Measurements from ENCODE around the gene CCDC136. TPM values are rescaled to one million over a fixed set of nuclear protein-coding genes. Genes with fewer than 3 reads are reported as not detected.

Gene CCDC136
- total and polyA plus RNA-seq, 12 donors: 1.8 to 14.4 (median 8.0) TPM

DNA sequence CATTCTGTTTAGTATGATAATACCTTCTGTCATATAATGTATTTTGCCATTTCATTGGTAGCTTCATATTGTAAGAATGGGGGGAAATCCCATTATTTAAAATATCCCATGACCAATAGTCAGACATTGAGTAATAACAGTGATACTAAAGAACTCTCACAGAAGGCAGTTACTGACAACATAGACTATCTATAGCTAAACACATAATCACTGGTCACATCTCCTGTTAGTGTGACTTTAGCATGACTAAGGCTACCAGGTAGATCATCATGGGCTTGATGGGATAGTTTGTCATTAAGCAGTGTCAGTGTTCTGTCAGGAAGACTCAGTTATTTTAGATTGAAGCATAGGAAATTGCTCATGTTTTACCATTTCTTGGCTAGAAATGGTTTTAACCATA lies 32.5 kb upstream of the CCDC136 start:
- Histone ChIP-seq H3K9me3 (no peaks in the 10 kb centered on the region), H3K27ac (no peak overlapping the region), H3K4me3 (no peak overlapping the region), H3K4me1 (peaks cover 0 to 34% (median 14%) of the 10 kb centered on the region in 9 donors), H3K36me3 (peaks cover 0 to 98% (median 45%) of the 10 kb centered on the region in 9 donors), H3K27me3 (no peaks in the 10 kb centered on the region)
- TF ChIP-seq, protein P1, sequence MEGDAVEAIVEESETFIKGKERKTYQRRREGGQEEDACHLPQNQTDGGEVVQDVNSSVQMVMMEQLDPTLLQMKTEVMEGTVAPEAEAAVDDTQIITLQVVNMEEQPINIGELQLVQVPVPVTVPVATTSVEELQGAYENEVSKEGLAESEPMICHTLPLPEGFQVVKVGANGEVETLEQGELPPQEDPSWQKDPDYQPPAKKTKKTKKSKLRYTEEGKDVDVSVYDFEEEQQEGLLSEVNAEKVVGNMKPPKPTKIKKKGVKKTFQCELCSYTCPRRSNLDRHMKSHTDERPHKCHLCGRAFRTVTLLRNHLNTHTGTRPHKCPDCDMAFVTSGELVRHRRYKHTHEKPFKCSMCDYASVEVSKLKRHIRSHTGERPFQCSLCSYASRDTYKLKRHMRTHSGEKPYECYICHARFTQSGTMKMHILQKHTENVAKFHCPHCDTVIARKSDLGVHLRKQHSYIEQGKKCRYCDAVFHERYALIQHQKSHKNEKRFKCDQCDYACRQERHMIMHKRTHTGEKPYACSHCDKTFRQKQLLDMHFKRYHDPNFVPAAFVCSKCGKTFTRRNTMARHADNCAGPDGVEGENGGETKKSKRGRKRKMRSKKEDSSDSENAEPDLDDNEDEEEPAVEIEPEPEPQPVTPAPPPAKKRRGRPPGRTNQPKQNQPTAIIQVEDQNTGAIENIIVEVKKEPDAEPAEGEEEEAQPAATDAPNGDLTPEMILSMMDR (IDR thresholded peaks at IDR 0.05): no peak
- DNase-seq (no peak), ATAC-seq (no peak)
- intact Hi-C loops (cut with DNase I): loop anchor here in 1 of 10 donors (10.0 kb wide), 1 partner anchor 66 kb away; no protein-coding TSS in a partner anchor

DNA sequence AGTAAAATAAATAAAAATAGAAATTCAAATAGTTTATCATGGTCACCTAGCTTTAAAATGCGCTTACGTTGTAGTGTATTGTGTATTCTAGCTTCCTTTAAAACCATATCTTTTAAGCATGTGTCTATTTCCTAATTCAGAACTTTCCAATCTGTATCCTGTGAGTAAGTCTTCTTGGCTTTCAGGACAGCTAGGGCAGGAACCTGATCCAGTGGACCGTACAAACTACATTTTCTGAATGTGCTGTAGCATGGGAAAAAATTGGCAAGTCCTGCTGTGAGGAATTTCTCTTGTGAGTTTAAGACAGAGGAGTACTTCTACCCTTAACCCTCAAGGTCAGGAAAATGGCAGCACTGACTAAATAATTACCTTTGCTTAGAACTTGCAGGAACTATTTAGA lies 28.2 kb upstream of the CCDC136 start:
- Histone ChIP-seq H3K27me3 (no peaks in the 10 kb centered on the region), H3K4me1 (peaks cover 0 to 20% (median 14%) of the 10 kb centered on the region in 9 donors), H3K9me3 (no peaks in the 10 kb centered on the region), H3K4me3 (no peak overlapping the region), H3K27ac (no peak overlapping the region), H3K36me3 (peaks cover 0 to 100% (median 50%) of the 10 kb centered on the region in 9 donors)
- DNase-seq (no peak), ATAC-seq (no peak)
- TF ChIP-seq, protein P1 (IDR thresholded peaks at IDR 0.05): no peak
- WGBS, 2 donors: 75 to 77% methylated on average over 3 of the region's 3 CpGs
- intact Hi-C loops (cut with DNase I): no loop called here

DNA sequence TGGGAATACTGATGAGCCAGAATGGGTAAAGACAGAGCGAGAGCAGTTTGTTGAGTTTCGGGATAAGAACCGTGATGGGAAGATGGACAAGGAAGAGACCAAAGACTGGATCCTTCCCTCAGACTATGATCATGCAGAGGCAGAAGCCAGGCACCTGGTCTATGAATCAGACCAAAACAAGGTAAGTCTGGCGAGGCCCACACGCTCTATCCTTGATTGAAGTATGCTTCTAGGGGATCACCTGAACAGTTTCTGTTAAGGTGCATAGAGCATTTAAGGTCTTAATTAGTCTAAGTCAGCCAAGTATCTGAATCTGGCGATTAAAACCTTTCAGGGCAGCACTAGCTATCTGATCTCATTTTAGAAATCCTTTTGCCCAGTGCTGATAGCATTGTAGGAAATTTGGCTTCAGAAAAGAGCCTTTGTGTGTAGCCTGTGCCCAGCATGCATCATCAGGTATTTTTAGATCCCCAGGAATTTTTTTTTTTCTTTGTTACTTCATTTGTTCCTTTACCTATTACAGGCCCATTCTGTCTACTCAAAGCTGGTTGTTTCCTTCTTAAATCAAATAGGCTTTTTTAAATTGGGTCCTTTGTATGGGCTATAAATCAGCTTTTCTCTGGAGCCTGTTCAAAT lies 24.2 kb upstream of the CCDC136 start:
- H3K4me3 ChIP-seq: no peak overlapping the region
- peak overlapping the region in 6 of 10 donors; percentile 16 to 67 (median 61) for H3K27ac ChIP-seq
- H3K36me3 ChIP-seq: peaks cover 0 to 100% (median 48%) of the 10 kb centered on the region in 9 donors
- WGBS, 2 donors: 85 to 88% methylated on average over 6 of the region's 6 CpGs
- no peaks in the 10 kb centered on the region for H3K9me3 ChIP-seq
- intact Hi-C loops (cut with DNase I): no loop called here
- peak; percentile 29 to 81 (median 64) for ATAC-seq
- no peaks in the 10 kb centered on the region for H3K27me3 ChIP-seq
- H3K4me1 ChIP-seq: peaks cover 0 to 40% (median 14%) of the 10 kb centered on the region in 9 donors
- DNase-seq: no peak
- TF ChIP-seq, protein P1 (IDR thresholded peaks at IDR 0.05): no peak

DNA sequence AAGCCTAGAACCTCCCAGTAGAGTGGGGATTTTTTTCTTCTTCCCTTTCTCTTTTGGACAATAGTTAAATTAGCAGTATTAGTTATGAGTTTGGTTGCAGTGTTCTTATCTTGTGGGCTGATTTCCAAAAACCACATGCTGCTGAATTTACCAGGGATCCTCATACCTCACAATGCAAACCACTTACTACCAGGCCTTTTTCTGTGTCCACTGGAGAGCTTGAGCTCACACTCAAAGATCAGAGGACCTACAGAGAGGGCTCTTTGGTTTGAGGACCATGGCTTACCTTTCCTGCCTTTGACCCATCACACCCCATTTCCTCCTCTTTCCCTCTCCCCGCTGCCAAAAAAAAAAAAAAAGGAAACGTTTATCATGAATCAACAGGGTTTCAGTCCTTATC lies 21.5 kb upstream of the CCDC136 start:
- no peaks in the 10 kb centered on the region for H3K9me3 ChIP-seq
- 10 to 34% methylated on average over 1 to 2 of the region's 2 CpGs for WGBS, 2 donors
- ATAC-seq (no peak), DNase-seq (no peak)
- TF ChIP-seq, protein P1 (IDR thresholded peaks at IDR 0.05): no peak
- H3K27ac ChIP-seq: peak overlapping the region in 1 of 10 donors; percentile 11
- H3K27me3 ChIP-seq: no peaks in the 10 kb centered on the region
- H3K4me1 ChIP-seq: peaks cover 0 to 40% (median 14%) of the 10 kb centered on the region in 9 donors
- H3K36me3 ChIP-seq: peaks cover 0 to 97% (median 47%) of the 10 kb centered on the region in 9 donors
- no peak overlapping the region for H3K4me3 ChIP-seq
- intact Hi-C loops (cut with DNase I): no loop called here

Data from heart right ventricle (tissue), 16 donors.